ENCODE measurements around the gene MAPK12. TPM values are rescaled to one million over a fixed set of nuclear protein-coding genes. Genes with fewer than 3 reads are reported as not detected.

The MAPK12 gene
- polyA plus RNA-seq, 1 experiment: 51.4 TPM

DNA sequence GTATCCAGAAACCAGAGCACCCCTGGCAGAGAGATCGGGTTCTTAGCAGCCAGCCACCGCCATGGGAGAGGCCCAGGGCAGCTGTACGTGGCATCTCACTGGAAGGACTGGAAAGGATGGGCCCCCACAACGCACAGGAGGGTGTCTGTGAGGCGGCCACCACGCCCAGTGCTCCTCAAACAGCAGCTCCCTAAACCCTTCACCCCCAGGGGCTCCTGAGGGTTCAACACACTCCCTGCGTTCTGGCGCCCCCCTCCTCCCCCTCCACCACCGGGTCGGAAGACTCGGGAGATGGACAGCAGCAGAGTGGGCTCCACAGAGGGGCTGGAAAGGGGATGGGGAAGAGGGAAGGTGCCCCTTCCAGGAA, 1.1 kb downstream of the MAPK12 start:
- no peak for DNase-seq (ENCODE audit: low read depth)
- ChIA-PET CTCF (interaction anchor here (1.0 to 4.7 kb wide), 5 partner anchors 9 to 82 kb away, joined by 3 to 28 read pairs (median 6); partner anchors contain the start of gene HDAC10), POLR2A (interaction anchor here (0.6 kb wide), 1 partner anchor 48 kb away, joined by 4 read pairs; no protein-coding TSS in a partner anchor)

GRCh38 chr22:50259302-50259701, 2.2 kb downstream of the MAPK12 start:
- POLR2A ChIA-PET: no interaction called here

More for the DNA sequence above, 1.1 kb downstream of the MAPK12 start:
- H3K27me3 ChIP-seq (ENCODE audit: control insufficient read depth, insufficient read depth, low read length): no peaks in the 10 kb centered on the region
- peak overlapping the region; percentile 68 for H3K4me3 ChIP-seq (ENCODE audit: low read depth, low read length)
- TF ChIP-seq, protein P1, sequence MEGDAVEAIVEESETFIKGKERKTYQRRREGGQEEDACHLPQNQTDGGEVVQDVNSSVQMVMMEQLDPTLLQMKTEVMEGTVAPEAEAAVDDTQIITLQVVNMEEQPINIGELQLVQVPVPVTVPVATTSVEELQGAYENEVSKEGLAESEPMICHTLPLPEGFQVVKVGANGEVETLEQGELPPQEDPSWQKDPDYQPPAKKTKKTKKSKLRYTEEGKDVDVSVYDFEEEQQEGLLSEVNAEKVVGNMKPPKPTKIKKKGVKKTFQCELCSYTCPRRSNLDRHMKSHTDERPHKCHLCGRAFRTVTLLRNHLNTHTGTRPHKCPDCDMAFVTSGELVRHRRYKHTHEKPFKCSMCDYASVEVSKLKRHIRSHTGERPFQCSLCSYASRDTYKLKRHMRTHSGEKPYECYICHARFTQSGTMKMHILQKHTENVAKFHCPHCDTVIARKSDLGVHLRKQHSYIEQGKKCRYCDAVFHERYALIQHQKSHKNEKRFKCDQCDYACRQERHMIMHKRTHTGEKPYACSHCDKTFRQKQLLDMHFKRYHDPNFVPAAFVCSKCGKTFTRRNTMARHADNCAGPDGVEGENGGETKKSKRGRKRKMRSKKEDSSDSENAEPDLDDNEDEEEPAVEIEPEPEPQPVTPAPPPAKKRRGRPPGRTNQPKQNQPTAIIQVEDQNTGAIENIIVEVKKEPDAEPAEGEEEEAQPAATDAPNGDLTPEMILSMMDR (IDR thresholded peaks at IDR 0.05; ENCODE audit: insufficient read depth, low read depth, low read length): no peak
- peaks cover 18% of the 10 kb centered on the region for H3K36me3 ChIP-seq (ENCODE audit: control insufficient read depth, insufficient read depth, low read length)

DNA sequence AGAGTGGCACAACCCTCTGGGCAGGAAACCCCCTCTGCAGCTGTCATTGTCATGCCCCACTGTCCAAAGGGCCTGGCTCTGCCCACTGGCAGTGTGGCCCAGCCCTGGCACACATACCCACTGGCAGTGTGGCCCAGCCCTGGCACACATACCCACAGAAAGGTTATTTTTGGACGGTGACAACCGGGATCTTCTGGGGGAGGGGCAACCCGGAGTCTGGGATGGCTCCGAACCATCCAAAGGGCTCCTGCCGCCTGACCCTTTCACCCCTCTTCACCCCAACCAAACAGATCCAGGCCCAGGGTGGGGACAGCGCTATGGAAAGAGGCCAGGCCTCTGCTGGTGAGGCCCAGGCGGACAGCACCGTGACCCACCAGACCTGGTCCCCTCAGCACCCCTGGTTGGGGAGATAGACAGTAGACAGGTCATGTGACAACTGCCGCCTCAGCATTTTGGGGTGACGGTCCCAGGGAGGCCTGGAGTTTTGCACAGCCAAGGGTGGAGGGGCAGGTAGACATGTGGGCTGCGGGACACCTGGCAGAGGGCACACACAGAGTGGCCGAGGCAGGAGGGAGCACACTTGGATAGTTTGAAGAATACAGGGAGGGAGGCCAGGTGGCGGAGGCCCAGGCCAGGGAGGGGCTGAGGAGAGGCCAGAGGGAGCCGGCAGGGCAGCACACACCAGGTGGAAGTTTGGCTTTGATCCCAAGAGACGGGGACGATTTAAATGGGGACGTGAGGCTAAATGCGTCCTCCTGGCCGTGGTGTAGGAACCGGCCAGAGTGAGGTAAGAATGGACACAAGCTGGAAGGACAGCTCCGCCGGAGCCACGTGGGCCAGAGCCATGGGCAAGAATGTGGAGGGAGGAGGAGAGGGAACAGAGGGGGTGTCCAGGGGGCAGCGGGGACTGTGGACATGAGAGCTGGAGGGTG, 2.9 kb downstream of the MAPK12 start:
- H3K36me3 ChIP-seq (ENCODE audit: control insufficient read depth, insufficient read depth, low read length): peaks cover 24% of the 10 kb centered on the region
- no peak overlapping the region for H3K4me3 ChIP-seq (ENCODE audit: low read depth, low read length)
- TF ChIP-seq, protein P1 (IDR thresholded peaks at IDR 0.05; ENCODE audit: insufficient read depth, low read depth, low read length): no peak
- ChIA-PET CTCF (interaction anchor here (0.7 to 2.7 kb wide), 2 partner anchors 17 to 83 kb away, joined by 3 to 9 read pairs; no protein-coding TSS in a partner anchor), POLR2A (no interaction called here)
- no peaks in the 10 kb centered on the region for H3K27me3 ChIP-seq (ENCODE audit: control insufficient read depth, insufficient read depth, low read length)
- DNase-seq (ENCODE audit: low read depth): no peak

More at GRCh38 chr22:50259302-50259701, 2.2 kb downstream of the MAPK12 start:
- CTCF ChIA-PET: interaction anchor here (0.7 to 2.7 kb wide), 2 partner anchors 16 to 83 kb away, joined by 3 to 9 read pairs; no protein-coding TSS in a partner anchor
- Histone ChIP-seq H3K4me3 (ENCODE audit: low read depth, low read length) (no peak overlapping the region), H3K36me3 (ENCODE audit: control insufficient read depth, insufficient read depth, low read length) (peaks cover 24% of the 10 kb centered on the region), H3K27me3 (ENCODE audit: control insufficient read depth, insufficient read depth, low read length) (no peaks in the 10 kb centered on the region)
- DNase-seq (ENCODE audit: low read depth): no peak
- TF ChIP-seq, protein P1 (IDR thresholded peaks at IDR 0.05; ENCODE audit: insufficient read depth, low read depth, low read length): no peak

DNA sequence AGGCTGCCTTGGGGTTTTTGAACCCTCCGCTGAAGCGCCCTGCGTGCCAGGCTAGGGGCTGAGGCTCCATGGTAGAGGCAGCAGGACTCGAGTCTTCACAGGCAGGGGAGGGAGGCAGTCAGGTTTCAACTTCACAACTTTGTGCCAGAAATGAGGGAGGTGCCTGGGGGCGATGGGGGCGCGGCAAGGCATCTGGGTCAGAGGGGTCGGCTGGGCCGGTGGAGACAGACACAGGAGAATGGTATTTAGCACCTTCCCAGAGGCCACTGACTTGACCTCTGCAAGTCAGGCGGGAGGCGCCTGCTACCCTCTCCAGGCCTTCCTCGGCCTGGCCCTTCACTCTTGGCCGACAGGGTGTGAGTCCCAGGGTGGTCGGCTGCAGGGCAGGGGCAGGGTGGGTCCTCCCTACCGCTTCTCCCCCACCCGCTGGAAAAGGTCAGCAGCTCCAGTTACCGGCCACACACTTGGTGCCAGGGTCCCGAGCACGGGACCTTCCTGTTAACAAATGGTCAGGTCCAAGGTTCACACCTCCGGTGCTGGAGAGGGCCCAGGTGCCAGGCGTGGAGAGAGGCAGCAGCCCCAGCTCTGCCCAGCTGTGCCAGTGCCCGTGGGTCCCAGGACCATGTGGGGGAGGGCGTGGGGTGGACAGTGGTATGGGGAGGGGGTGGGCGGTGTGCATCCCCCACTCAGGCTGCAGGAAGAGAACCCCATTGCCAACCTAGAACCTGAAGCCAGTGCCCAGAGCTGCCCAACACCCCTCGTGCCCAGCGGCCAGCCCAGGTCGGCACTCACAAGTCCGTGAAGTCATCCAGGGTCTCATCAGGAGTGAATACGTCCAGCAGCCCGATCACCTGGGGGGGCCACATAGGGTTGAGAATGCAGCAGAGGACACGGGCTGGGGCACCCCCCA, 3.8 kb downstream of the MAPK12 start:
- CTCF ChIA-PET: no interaction called here
- TF ChIP-seq, protein P1 (IDR thresholded peaks at IDR 0.05; ENCODE audit: insufficient read depth, low read depth, low read length): no peak
- DNase-seq (ENCODE audit: low read depth): no peak
- H3K27me3 ChIP-seq (ENCODE audit: control insufficient read depth, insufficient read depth, low read length): no peaks in the 10 kb centered on the region
- no peak overlapping the region for H3K4me3 ChIP-seq (ENCODE audit: low read depth, low read length)
- POLR2A ChIA-PET: no interaction called here
- H3K36me3 ChIP-seq (ENCODE audit: control insufficient read depth, insufficient read depth, low read length): peaks cover 24% of the 10 kb centered on the region
